Stimulated activated CD8-positive, alpha-beta memory T cell treated with anti-CD3 and anti-CD28 coated beads, Interleukin-12 subunit alpha, Interleukin-12 subunit beta, amount 100 ng/mL, for 4 hours (primary cell): ENCODE results near the gene CPLX3.

Source experiments
- DNase-seq: peaks from one replicate; pipeline ENCODE4 v3.0.0-alpha.2; 2020; ENCODE audit warnings: low read depth

CPLX3 gene

GRCh38 chr15:74802290-74802689 lies 24.1 kb upstream of the CPLX3 start:
- DNase-seq = no peak

DNA sequence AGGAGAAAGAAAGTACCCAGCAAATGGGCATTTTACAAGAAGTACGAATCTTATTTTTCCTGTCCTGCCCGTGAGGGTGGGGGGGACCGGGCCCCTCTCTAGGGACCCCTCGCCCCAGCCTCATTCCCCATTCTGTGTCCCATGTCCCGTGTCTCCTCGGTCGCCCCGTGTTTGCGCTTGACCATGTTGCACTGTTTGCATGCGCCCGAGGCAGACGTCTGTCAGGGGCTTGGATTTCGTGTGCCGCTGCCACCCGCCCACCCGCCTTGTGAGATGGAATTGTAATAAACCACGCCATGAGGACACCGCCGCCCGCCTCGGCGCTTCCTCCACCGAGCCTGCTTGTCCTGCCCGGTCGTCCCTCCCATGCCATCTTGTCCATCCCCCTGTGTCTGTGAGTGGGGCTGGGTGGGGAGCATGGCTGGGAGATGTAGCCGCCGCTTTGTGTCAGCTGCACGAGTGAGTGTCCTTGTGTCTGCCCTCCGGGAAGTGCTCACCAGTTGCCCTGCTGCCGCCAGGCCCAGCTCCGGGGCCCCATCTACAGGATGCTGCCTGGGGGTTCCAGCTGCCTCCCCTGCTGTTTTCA lies 23.5 kb upstream of the CPLX3 start:
- DNase-seq = no peak

- no peak for DNase-seq
These were observed 21.5 kb upstream of the CPLX3 start for GRCh38 chr15:74804935-74805334.

DNA sequence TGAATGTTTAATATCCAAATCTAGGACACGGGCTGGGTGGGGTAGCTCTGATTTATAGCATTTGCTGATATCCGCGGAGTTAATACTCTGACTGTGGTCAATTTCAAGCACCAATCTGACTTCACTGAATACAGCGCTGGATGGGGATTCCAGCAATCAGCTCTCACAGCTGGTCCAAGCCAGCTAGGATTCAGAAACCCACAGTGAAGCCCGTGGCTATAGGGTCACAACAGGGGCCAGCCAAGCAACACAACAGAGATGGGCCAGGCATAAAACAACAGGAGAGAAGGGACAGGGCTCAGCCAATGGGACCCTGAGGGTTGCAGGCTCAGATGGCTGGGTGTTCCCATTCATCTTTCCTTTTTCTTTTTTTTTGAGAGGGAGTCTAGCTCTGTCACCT lies 19.1 kb upstream of the CPLX3 start:
- DNase-seq = no peak

- no peak for DNase-seq
These were observed 18.2 kb upstream of the CPLX3 start for GRCh38 chr15:74808078-74808839.

GRCh38 chr15:74808840-74809229 lies 17.6 kb upstream of the CPLX3 start:
- DNase-seq = no peak

DNA sequence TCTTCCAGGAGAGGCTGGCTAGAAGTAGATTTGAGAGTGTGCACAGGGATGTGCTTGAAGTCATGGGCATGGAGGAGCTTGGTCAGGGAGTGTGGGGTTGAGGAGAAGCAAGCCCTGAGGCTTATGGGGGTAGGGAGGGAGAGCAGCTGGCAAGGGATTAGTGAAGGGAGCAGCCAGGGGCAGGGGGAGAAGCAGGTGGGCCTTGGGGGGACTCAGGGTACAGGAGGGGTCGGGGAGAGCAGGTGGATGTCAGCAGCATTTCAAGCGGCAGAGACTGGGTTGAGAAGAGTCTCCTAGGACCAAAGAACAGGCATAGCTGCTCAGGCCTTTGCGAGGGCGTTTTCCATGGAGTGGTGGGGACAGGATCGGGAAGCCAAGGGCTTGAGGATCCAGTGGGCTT lies 17.2 kb upstream of the CPLX3 start:
- DNase-seq = no peak

DNA sequence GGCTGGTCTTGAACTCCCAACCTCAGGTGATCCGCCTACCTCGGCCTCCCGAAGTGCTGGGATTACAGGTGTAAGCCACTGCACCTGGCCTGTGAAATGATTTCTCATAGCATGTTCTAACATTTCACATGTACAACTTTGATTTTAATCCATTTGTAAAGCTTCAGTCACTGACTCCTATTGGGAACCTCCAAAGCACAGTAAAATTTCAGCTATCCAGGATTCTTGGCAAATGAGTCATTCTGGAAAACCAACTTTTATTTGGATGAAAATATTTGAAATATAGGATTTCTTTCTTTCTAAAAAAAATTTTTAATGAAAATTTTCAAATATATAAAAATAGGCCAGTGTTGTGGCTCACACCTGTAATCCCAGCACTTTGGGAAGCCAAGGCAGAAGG lies 16.5 kb upstream of the CPLX3 start:
- no peak for DNase-seq

GRCh38 chr15:74812533-74812932 lies 13.9 kb upstream of the CPLX3 start, which contains the start of gene LMAN1L:
LMAN1L (plus strand) TSS chr15:74812835; CDS start chr15:74812855, 20 bp downstream.
- DNase-seq = no peak

- DNase-seq = no peak
These were observed 11.1 kb upstream of the CPLX3 start for GRCh38 chr15:74815121-74815934.

GRCh38 chr15:74815961-74816360 lies 10.5 kb upstream of the CPLX3 start:
- DNase-seq = no peak

- DNase-seq = no peak
These were observed 9.6 kb upstream of the CPLX3 start for GRCh38 chr15:74816624-74817369.

- no peak for DNase-seq
These were observed 9.1 kb upstream of the CPLX3 start for GRCh38 chr15:74817370-74817737.

DNA sequence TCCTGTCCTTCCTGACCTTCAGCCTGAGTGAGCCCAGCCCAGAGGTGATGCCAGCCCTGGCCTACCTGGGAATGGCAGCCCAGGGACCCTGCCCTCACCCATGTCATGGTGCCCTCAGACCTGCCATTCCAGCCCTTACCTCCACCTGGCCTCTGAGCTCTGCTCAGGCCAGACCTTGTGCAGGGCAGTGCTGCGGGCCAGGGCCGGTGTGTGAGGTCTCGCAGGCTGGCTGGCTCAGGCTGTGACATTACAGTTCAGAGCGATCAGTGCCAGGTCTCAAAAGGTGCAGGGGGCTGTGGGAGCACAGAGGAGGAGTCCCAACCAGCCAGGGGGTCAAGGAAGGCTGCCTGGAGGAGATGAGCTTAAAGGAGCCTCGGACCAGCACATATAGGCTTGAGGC lies 6.4 kb upstream of the CPLX3 start:
- DNase-seq = no peak

DNA sequence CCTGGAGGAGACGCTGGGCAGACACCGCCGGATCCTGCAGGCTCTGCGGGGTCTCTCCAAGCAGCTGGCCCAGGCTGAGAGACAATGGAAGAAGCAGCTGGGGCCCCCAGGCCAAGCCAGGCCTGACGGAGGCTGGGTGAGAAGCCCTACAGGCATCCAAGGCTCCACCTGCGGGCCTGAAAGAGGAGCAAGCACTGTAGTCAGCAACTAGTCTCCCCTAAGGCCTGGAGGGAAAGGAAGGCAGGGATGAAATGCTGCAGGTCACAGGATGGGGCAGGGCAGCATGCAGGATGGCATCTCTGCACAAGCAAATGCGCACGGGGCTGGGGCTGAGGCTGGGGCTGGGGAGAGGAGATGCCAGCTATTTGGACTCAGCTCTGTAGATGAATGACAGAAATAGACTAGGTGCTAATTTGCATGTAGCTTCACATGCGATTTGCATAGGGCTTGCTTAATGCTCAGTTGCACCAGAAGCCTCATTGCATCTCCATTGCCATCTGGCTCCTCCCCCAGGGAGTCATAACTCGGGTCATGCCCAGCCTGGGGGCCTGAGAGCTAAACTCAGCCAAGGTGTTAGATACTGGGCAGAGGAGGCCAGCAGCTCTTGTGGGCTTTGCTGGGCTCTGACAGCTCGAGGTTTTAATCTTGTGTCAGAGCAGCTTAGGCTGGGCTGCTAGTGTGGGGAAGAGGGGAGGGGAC lies 5.2 kb upstream of the CPLX3 start:
- DNase-seq = no peak

DNA sequence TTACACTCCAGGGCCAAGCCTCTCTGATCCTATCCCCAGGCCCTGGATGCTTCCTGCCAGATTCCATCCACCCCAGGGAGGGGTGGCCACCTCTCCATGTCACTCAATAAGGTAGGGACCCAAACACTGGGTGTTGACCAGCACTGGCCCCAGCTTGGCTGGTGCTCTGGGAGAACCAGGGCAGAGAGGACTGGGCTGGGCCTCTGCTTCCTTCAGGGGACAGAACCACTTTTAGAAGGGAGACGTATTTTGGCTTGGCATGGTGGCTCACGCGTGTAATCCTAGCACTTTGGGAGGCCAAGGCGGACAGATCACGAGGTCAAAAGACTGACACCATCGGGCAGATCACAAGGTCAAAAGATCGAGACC lies 4.7 kb upstream of the CPLX3 start:
- no peak for DNase-seq

DNA sequence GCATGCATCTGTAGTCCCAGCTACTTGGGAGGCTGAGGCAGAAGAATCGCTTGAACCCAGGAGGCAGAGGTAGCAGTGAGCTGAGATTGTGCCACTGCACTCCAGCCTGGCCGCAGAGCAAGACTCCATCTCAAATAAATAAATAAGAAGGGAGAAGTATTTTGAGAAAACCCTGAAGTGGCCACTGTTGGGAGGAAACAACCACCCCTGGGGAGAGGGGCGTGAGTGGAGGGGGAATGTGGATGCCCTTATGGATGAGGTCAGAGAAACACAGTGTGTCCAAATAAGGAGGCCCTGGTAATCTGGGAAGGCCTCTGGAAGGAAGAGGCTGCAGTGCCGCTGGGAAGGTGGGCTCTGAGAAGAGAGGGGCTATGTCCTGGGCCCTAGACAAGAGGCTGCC lies 4.2 kb upstream of the CPLX3 start:
- DNase-seq = no peak

DNA sequence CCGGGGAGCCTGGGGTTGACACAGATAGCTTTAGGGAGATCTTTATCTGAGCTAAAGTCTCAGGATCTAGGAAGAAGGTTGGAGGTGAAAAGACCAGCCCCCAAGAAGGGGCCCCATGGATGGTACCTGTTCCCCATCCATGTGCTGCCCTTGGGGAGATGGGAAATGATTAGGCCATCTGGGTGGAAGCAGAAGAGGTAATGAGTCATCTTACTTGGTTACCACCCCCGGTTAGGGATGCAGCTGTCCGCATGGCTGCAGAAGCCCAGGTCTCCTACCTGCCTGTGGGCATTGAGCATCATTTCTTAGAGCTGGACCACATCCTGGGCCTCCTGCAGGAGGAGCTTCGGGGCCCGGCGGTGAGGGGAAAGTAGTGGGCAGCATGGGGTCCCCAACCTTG lies 3.1 kb upstream of the CPLX3 start:
- DNase-seq = no peak

DNA sequence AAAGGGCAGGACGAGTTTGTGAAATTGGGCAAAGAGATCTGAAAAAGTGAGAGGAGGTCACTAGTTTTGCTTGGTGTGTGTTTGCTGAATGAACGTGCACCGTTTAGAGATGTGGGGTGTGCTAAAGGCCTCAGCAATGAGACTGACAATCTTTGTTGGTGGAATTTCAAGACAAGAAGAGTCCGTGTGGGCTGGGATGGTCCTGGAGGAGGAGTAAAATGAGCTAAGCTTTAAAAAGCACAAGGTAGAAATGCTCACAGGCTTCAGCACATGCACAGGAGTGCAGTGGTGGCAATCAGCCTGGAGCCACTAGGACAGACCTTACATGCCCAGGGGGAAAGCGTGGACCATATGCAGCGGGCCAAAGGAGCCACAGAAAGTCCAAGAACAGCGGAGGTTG lies 1.5 kb upstream of the CPLX3 start:
- no peak for DNase-seq

DNA sequence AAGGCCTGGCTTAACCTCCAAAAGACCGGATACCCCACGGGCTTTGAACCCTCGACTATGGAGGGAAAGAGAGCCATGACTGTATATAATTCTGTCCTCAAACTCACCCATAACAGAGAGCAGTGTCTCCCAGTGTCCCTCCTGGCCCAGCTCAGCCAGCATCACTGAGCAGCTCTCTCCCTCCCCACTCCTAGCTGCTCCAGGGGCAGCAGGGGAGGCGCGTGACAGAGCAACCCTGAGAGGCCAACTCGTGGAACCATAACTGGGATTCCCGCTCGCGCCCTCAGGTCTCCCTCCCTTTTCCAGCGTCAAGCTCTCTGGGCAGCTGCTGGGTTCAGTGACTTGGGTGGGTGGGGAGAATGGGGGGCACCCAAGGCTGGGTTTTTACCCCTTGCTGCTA lies 561 bp upstream of the CPLX3 start:
- DNase-seq = no peak

DNA sequence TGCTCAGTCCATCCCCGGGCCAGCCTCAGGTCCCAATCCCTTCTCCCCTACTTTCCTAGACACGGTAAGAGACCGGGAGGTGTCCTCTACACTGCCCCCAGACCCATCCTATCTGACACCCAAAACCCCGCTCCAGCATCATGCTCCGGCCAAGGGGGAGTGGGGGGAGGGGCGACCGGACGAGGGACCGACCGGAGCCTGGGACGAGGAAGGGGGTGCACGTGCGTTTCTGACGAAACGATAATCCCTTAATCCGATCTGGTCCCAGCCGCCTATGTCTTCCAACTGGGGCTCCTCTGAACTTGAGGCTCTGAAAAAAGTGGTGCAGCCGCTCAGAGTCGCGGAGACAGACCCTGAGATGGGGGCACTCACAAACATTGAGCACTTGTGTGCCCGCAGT lies 494 bp downstream of the CPLX3 start:
- no peak for DNase-seq

DNA sequence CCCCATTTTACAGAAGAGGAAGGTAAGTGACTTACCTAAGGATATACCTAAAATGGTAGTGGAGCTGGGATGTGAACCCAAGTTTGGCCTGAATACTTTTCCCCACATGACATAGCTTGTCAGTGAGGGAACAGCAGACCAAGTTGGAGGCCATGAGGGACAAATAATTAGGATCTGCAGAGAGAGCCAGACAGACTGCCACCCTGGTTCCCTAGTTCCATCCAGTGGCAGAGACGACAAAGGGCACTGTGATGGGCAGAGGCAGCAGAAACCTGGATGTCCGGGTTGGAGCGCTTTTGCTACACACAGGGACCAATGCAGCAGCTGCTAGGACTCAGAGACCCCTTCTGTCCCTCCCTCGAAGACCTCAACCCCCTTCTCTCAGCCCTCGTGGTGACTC lies 1.2 kb downstream of the CPLX3 start:
- DNase-seq = no peak
